Pancreas (tissue), 10 donors: ENCODE measurements around the gene GIPC3. TPM values are rescaled to one million over a fixed set of nuclear protein-coding genes. Genes with fewer than 3 reads are reported as not detected.
"Not testable (repeated sequence)": the region's sequence is repeated elsewhere in the genome, so short reads cannot be mapped to it uniquely, and the experiment has no call there.

ENCODE experiments used
- ATAC-seq, 4 donors: fragments of 200-7000 bp; cut with Tn5 transposase; one replicate each; pipeline versions ENCODE4 v1.8.0 to v1.9.1; 2020; ENCODE audit warnings: mild to moderate bottlenecking in 4 of 4, moderate library complexity in 4 of 4
- DNase-seq, 6 donors: peaks; one replicate each; pipeline ENCODE4 v3.0.0-alpha.2; 2020
- FAIRE-seq: peaks from 2 replicates; lab custom pipeline; 2012; peaks lifted over from hg19 to GRCh38; lab: Jason Lieb, UNC
- H3K27ac ChIP-seq, 4 donors: fragments of 200-600 bp; sonication (generic); 1 replicate in 3 of 4; 2 replicates in 1 of 4; pipeline versions ENCODE4 v1.5.0 to v1.8.0; 2020
- H3K27me3 ChIP-seq, 4 donors: fragments of 200-600 bp; one replicate each; pipeline ENCODE4 v1.8.0; 2021
- H3K36me3 ChIP-seq, 3 donors: fragments of 200-600 bp; sonication (generic) in 1 of 3; one replicate each; pipeline versions ENCODE4 v1.5.0 to v1.8.0; 2020 to 2021
- H3K4me1 ChIP-seq, 3 donors: fragments of 200-600 bp; one replicate each; pipeline ENCODE4 v1.8.0; 2021
- H3K4me3 ChIP-seq, 4 donors: fragments of 200-600 bp; sonication (generic) in 2 of 4; one replicate each; pipeline versions ENCODE4 v1.5.0 to v1.8.0; 2020 to 2021
- H3K9me3 ChIP-seq, 4 donors: fragments of 200-600 bp; one replicate each; pipeline ENCODE4 v1.8.0; 2021
- WGBS, 2 donors: extraction: QIAGEN DNeasy Blood & Tissue Kit; methylation state at CpG; one replicate each; pipeline ENCODE4 v1.1.7; 2013; 5-methylcytosine and 5-hydroxymethylcytosine counted together
- intact Hi-C, 3 donors: fragments of 100-400 bp; cut with DNase I; formaldehyde crosslinking; loops; one replicate each; pipeline versions ENCODE4 v1.11.1 to v1.14.2; 2022
- polyA plus RNA-seq, 2 donors: library from polyadenylated mRNA; stranded (reverse); fragments of 200-250 nt; gene quantifications; one replicate each; pipeline ENCODE4 v1.2.3, GENCODE V29; 2013
- total RNA-seq, 6 donors: library from RNA; stranded (reverse); fragmentation: NEBNext Ultra II Directional in 4 of 6; extraction: Animal tissue kit (Norgen Biotek cat#: 25700) in 4 of 6; gene quantifications; one replicate each; pipeline versions ENCODE4 v1.2.1 to v1.2.4, GENCODE V29; 2021 to 2023
- TF ChIP-seq, protein P1 (sequence below), 4 donors: fragments of 200-600 bp; sonication (generic) in 3 of 4; IDR thresholded peaks; one replicate each; pipeline versions ENCODE4 v1.5.0 to v1.8.0; 2021; ENCODE audit warnings: antibody characterized with exemption in 4 of 4
- donor health status: healthy with polysubstance abuse.
- donor health status: DM: no; HTN: no; CAD: no; lungs with moderate emphysema.
- donor health status: DM: no; HTN: no; CAD: no.
- donor health status: control.
- donor health status: control.
- donor health status: Bipolar disorder and iron deficiency.
- donor health status: DM: yes; HTN: yes; CAD: no.
- donor health status: DM: no; HTN: no; CAD: no.
- donor health status: DM: no; HTN: no; CAD: no.
- donor health status: DM: yes; HTN: yes; CAD: no.

Gene GIPC3
- total and polyA plus RNA-seq, 8 donors, result 0.17 to 0.92 (median 0.30) TPM

DNA sequence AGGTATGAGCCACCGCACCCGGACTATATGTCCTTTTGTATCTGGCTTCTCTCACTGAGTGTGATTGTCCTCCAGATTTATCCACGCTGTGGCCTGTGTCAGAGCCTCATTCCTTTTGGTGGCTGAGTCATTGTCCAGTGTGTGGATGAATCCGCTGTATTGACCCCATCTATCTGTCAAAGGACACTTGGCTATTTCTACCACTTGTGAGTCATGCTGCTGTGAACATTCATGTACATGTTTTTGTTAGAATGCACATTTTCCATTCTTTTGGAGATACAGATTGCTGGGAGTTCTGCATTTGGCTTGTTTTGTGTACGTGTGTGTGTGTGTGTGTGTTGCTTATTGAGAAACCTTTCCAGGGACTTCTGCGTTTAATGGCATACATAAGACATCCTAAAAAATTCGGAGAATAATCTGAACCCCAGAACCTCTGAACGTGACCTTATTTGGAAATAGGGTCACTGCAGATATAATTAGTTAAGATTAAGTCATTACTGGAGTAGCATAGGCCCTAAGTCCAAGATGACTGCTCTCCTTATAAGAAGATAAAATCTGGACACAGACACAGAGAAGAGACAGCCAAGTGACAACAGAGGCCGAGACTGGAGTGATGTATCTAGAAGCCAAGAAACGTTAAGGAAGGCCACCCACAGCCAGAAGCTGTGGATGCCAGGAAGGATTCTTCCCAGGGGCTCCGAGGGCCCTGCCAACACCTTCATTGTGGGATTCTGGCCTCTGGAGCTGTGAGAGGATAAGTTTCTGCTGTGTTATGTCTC is 4.9 kb upstream of the GIPC3 start:
- FAIRE-seq, result no peak
- H3K4me1 ChIP-seq, result no peaks in the 10 kb centered on the region
- WGBS, 2 donors, result 56 to 64% methylated on average over 11 of the region's 11 CpGs
- intact Hi-C loops, result no loop called here
- no peak overlapping the region for H3K27ac ChIP-seq
- H3K36me3 ChIP-seq, result no peaks in the 10 kb centered on the region
- no peak overlapping the region for H3K4me3 ChIP-seq
- ATAC-seq, result peak in 2 of 4 donors; percentile 15 to 36
- TF ChIP-seq, protein P1, sequence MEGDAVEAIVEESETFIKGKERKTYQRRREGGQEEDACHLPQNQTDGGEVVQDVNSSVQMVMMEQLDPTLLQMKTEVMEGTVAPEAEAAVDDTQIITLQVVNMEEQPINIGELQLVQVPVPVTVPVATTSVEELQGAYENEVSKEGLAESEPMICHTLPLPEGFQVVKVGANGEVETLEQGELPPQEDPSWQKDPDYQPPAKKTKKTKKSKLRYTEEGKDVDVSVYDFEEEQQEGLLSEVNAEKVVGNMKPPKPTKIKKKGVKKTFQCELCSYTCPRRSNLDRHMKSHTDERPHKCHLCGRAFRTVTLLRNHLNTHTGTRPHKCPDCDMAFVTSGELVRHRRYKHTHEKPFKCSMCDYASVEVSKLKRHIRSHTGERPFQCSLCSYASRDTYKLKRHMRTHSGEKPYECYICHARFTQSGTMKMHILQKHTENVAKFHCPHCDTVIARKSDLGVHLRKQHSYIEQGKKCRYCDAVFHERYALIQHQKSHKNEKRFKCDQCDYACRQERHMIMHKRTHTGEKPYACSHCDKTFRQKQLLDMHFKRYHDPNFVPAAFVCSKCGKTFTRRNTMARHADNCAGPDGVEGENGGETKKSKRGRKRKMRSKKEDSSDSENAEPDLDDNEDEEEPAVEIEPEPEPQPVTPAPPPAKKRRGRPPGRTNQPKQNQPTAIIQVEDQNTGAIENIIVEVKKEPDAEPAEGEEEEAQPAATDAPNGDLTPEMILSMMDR (IDR thresholded peaks at IDR 0.05), result no peak
- no peaks in the 10 kb centered on the region for H3K9me3 ChIP-seq
- no peaks in the 10 kb centered on the region for H3K27me3 ChIP-seq
- DNase-seq, result no peak

DNA sequence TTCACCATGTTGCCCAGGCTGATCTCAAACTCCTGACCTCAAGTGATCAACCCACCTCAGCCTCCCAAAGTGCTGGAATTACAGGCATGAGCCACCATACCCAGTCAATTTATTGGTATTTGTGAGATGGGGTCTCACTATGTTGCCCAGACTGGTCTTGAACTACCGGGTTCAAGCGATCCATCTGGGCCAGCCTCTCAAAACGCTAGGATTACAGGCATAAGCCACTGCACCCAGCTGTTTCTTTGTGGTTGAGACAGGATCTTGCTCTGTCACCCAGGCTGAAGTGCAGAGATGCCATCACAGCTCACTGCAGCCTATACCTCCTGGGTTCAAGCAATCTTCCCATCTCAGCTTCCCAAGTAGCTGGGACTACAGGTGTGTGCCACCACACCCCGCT is 3.5 kb upstream of the GIPC3 start:
- H3K36me3 ChIP-seq, H3K4me3 ChIP-seq, intact Hi-C loops, H3K27ac ChIP-seq, H3K4me1 ChIP-seq, H3K9me3 ChIP-seq, FAIRE-seq, ATAC-seq, H3K27me3 ChIP-seq, DNase-seq: not testable (repeated sequence)
- 70 to 78% methylated on average over 4 of the region's 4 CpGs for WGBS, 2 donors

DNA sequence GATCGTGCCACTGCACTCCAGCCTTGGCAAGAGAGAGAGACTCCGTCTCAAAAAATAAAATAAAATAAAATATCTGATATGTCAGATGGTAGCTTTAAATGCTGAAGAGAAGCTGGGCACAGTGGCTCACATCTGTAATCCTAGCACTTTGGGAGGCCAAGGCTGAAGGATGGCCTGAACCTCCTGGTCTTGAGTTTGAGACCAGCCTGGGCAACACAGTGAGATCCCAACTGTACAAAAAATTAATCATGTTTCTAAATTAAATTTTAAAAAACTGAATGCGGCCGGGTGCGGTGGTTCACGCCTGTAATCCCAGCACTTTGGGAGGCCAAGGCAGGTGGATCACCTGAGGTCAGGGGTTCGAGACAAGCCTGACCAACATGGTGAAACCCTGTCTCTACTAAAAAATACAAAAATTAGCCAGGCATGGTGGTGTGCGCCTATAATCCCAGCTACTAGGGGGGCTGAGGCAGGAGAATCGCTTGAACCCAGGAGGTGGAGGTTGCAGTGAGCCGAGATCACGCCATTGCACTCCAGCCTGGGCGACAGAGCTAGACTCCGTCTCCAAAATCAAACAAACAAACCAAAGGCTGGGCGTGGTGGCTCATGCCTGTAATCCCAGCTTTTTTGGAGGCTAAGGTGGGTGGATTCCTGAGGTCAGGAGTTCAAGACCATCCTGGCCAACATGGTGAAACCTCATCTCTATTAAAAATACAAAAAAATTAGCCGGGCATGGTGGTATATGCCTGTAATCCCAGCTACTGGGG is 1.1 kb upstream of the GIPC3 start:
- H3K27ac ChIP-seq, H3K9me3 ChIP-seq, ATAC-seq, intact Hi-C loops, DNase-seq, H3K27me3 ChIP-seq, H3K4me3 ChIP-seq, H3K4me1 ChIP-seq, H3K36me3 ChIP-seq, FAIRE-seq: not testable (repeated sequence)
- 65 to 82% methylated on average over 15 of the region's 15 CpGs for WGBS, 2 donors

DNA sequence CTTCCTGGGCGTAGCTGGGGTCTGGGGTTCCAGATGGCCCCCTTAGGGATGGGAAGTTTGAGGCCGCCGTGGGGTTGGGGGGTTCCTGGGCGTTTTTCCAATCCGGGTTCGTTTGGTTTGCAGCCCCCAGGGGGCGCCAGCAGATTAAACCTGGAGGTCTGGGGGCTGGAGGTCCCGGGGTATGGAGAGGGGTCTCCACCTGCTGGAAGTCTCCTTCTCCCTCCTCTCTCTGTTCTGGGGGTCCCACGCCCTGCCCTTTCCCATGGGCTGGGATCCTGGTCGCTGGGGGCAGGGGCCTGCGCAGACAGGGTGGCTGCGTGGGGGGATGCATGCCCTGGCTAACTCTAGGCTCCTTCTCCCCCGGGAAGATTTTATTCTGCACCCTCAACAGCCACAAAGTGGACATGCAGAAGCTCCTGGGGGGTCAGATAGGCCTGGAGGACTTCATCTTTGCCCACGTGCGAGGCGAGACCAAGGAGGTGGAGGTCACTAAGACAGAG is 899 bp downstream of the GIPC3 start:
- Histone ChIP-seq H3K27me3 (peaks cover 0 to 8% (median 0%) of the 10 kb centered on the region in 4 donors), H3K9me3 (no peaks in the 10 kb centered on the region), H3K4me1 (no peaks in the 10 kb centered on the region), H3K36me3 (no peaks in the 10 kb centered on the region), H3K27ac (no peak overlapping the region), H3K4me3 (peak overlapping the region in 1 of 4 donors; percentile 27)
- DNase-seq (peak in 1 of 6 donors; percentile 13), ATAC-seq (peak in 1 of 4 donors; percentile 6), FAIRE-seq (no peak)
- intact Hi-C loops, result no loop called here
- 21 to 24% methylated on average over 16 of the region's 16 CpGs for WGBS, 2 donors
- TF ChIP-seq, protein P1 (IDR thresholded peaks at IDR 0.05), result no peak

DNA sequence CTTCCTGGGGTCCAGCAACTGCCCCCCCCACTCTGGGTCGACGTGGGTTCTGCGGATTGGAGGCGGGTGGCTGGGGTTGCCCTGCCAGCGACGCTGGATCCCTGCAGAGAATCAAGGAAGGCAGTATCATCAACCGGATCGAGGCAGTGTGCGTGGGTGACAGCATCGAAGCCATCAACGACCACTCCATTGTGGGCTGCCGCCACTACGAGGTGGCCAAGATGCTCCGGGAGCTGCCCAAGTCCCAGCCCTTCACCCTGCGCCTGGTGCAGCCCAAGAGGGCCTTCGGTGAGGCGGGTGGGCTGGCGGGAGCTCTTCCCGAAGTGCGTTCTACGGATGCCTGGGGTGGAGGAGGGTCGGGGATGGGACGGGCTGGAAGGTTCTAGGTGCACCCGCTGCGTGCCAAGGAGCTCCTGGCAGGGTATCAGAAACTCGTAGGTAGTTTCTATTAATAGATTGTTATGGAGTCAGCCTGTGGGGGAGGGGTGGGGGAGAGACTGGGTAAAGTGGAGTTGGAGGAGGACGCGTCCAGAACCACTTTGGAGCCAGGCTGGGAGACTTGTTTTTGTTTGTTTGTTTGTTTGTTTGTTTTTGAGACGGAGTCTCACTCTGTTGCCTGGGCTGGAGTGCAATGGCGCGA is 1.5 kb downstream of the GIPC3 start:
- TF ChIP-seq, protein P1 (IDR thresholded peaks at IDR 0.05), result no peak
- H3K4me1 ChIP-seq, result no peaks in the 10 kb centered on the region
- H3K4me3 ChIP-seq, result no peak overlapping the region
- WGBS, 2 donors, result 44 to 49% methylated on average over 31 of the region's 31 CpGs
- no peak overlapping the region for H3K27ac ChIP-seq
- H3K36me3 ChIP-seq, result no peaks in the 10 kb centered on the region
- H3K27me3 ChIP-seq, result peaks cover 0 to 8% (median 0%) of the 10 kb centered on the region in 4 donors
- H3K9me3 ChIP-seq, result no peaks in the 10 kb centered on the region
- ATAC-seq (peak; percentile 45 to 78 (median 73)), DNase-seq (peak in 4 of 6 donors; percentile 35 to 61 (median 52)), FAIRE-seq (no peak)
- intact Hi-C loops, result no loop called here
